ENCODE results near the gene BAZ2A.

BAZ2A gene

DNA sequence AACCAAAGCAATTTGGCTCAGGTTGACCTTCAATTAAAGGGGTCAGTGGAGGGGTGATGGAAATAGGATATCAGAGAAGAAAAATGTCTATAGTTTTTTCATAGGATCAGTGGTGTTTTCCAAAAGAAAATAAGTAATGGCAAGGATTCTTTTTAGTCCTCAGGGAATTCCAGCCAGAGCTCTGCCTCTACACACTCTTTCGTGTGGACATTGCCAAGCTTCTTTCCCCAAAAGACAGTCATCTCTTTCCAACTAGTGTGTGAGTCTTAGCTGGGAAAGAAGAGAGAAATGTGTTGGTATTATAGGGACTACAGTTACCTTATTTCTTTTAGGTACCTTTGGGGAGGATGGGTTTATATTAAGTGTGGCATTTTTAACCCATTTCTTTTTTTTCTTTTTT, 62.0 kb downstream of the BAZ2A start:
- H3K4me1 ChIP-seq (ENCODE audit: control insufficient read depth, insufficient read depth, low read length): no peaks in the 10 kb centered on the region
- no peak overlapping the region for H3K9ac ChIP-seq (ENCODE audit: low read depth, low read length)
- H3K36me3 ChIP-seq (ENCODE audit: control insufficient read depth, insufficient read depth, low read length): peaks cover 11% of the 10 kb centered on the region
- no peak overlapping the region for H3K4me3 ChIP-seq (ENCODE audit: low read depth, low read length)
- H3K9me3 ChIP-seq (ENCODE audit: control insufficient read depth, insufficient read depth, low read length): no peaks in the 10 kb centered on the region
- H3K27ac ChIP-seq (ENCODE audit: low read depth, low read length): no peak overlapping the region
- no peaks in the 10 kb centered on the region for H3K27me3 ChIP-seq (ENCODE audit: control insufficient read depth, insufficient read depth, low read length)

DNA sequence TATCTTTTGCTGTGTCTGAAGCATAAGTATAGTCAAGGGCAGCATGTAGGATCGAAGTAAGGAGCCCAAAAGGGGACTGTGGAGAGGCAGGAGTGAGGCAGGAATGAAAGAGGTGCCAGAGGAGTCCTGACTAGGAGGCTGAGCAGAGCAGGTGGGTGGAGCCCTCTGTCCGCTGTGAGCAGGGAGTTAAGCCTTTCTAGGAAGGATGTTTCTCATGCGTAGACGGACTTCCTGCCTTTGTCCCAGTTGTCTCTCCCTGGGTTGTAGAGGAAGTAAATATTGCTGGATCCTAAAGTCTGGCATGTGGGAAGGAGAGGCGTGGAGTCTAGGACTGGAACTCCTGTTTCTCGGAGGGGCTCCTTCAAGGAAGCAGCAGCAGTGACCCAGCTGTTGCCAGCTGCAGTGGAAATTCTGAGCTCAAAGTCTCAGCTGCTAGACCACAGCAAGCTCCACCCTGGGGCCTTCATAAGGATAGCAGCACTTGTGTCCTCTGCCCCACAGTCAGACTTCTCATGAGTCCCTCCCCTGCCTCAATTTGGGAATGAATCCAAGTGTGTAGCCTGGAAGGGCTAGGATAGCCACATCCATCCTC, 64.5 kb downstream of the BAZ2A start:
- no peak overlapping the region for H3K4me3 ChIP-seq (ENCODE audit: low read depth, low read length)
- no peaks in the 10 kb centered on the region for H3K4me1 ChIP-seq (ENCODE audit: control insufficient read depth, insufficient read depth, low read length)
- peak overlapping the region; percentile 53 for H3K27ac ChIP-seq (ENCODE audit: low read depth, low read length)
- peaks cover 9% of the 10 kb centered on the region; the same call in 1 of the 2 replicates for H3K36me3 ChIP-seq (ENCODE audit: control insufficient read depth, insufficient read depth, low read length)
- no peaks in the 10 kb centered on the region for H3K9me3 ChIP-seq (ENCODE audit: control insufficient read depth, insufficient read depth, low read length)
- no peaks in the 10 kb centered on the region for H3K27me3 ChIP-seq (ENCODE audit: control insufficient read depth, insufficient read depth, low read length)
- H3K9ac ChIP-seq (ENCODE audit: low read depth, low read length): peak overlapping the region; percentile 2; the same call in 1 of the 2 replicates

DNA sequence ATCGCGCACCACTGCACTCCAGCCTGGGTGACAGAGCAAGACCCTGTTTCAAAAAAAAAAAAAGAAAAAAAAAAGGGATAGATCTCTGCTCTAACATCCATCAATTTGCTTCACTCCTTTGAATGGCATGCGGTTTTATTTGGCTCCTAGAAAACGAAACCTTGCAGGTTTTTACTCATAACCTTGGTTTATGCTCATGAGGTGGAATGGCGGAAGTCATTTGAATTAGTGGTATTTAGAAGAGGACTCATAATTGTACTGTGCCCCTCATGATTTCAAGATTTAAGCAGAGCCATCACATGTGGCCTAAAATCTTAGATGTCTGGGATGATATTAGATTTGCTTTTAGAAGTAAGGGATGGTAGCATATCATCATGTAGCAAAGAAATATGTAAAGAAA, 79.1 kb downstream of the BAZ2A start:
- Histone ChIP-seq H3K27ac (ENCODE audit: low read depth, low read length) (no peak overlapping the region), H3K9me3 (ENCODE audit: control insufficient read depth, insufficient read depth, low read length) (no peaks in the 10 kb centered on the region), H3K4me3 (ENCODE audit: low read depth, low read length) (no peak overlapping the region), H3K36me3 (ENCODE audit: control insufficient read depth, insufficient read depth, low read length) (no peaks in the 10 kb centered on the region), H3K4me1 (ENCODE audit: control insufficient read depth, insufficient read depth, low read length) (no peaks in the 10 kb centered on the region), H3K27me3 (ENCODE audit: control insufficient read depth, insufficient read depth, low read length) (no peaks in the 10 kb centered on the region), H3K9ac (ENCODE audit: low read depth, low read length) (no peak overlapping the region)

DNA sequence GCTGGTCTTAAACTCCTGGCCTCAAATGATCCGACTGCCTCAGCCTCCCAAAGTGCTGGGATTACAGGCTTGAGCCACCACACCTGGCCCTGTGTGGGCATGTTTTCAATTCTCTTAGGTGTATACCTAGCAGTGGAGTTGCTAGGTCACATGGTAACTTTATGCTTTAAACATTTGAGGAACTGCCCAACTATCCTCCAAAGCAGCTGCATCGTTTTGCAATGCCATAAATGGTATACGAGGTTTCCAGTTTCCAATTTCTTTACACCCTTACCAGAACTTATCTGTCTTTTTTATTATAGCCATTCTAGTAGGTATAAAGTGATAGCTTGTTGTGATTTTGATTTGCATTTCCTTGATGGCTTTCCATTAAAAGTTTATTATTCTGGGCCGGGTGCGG, 83.4 kb downstream of the BAZ2A start:
- H3K9me3 ChIP-seq (ENCODE audit: control insufficient read depth, insufficient read depth, low read length): no peaks in the 10 kb centered on the region
- H3K27me3 ChIP-seq (ENCODE audit: control insufficient read depth, insufficient read depth, low read length): no peaks in the 10 kb centered on the region
- H3K27ac ChIP-seq (ENCODE audit: low read depth, low read length): no peak overlapping the region
- H3K9ac ChIP-seq (ENCODE audit: low read depth, low read length): no peak overlapping the region
- no peaks in the 10 kb centered on the region for H3K36me3 ChIP-seq (ENCODE audit: control insufficient read depth, insufficient read depth, low read length)
- H3K4me1 ChIP-seq (ENCODE audit: control insufficient read depth, insufficient read depth, low read length): no peaks in the 10 kb centered on the region
- no peak overlapping the region for H3K4me3 ChIP-seq (ENCODE audit: low read depth, low read length)

Data from HUES48 (cell line).